ENCODE data around the gene IL17RD.
A peak's percentile ranks its signal among the peaks of the same experiment; 100 is the strongest.
"Not testable (repeated sequence)": the region's sequence is repeated elsewhere in the genome, so short reads cannot be mapped to it uniquely, and the experiment has no call there.

Gene IL17RD

GRCh38 chr3:57091521-57092273 lies 73.5 kb downstream of the IL17RD start:
- DNase-seq = no peak

- no peak for DNase-seq
Observed at GRCh38 chr3:57089043-57089442, 76.1 kb downstream of the IL17RD start.

DNA sequence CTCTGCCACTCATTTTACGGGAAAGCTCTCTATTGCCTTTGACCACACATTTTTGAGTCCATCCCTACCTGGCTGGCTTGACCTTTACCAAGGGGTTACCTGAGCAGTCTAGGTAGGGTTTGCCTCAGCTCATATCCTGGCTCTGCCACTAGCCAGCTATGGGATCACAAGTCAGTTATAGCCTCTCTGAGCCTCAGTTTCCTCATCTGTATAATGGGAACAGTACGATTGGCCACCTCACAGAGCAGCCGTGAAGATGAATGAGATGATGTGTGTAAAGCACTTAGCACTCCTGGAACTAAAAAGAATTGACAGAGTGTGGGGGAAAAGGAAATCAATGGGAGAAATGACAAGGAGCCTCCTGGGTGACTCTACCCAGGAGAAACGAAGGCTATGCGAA lies 76.7 kb downstream of the IL17RD start:
- DNase-seq = no peak

GRCh38 chr3:57087361-57088092 lies 77.6 kb downstream of the IL17RD start:
- DNase-seq = no peak

DNA sequence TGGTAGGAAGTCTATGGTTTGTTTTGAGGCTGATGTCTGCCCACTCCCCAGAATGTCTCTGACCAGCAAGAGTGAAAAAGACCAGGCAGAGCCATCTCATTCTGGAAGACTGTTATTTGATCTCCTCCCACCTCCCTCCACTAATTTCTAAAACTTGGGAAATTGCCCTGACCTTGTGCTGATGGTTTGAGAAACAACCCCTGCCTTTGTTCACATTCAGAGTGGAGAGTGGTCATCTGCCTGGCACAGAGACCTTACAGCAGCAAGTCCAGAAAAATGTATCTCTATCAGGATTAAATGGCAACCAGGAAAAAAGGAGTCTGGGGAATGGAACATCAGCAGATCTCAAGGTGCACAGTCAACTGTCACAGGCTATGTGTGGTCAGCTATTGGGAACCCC lies 79.0 kb downstream of the IL17RD start:
- no peak for DNase-seq

GRCh38 chr3:57085211-57085610 lies 79.9 kb downstream of the IL17RD start:
- no peak for DNase-seq

- not testable (repeated sequence) for DNase-seq
Observed at GRCh38 chr3:57083266-57083995, 81.7 kb downstream of the IL17RD start.

DNA sequence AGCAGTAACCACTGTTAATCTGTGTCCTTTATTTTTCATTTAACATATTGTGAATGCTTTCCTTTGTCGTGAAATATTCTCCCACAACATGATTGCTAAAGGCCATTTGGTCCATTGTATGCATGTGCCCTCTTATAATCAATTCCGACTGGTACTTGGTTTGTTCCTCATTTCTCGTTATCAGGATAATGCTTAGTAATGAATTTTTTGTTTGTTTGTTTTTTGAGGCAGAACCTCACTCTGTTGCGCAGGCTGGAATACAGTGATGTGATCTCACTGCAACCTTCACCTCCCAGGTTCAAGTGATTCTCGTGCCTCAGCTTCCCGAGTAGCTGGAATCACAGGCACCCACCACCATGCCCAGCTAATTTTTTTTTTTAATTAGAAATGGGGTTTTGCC lies 82.7 kb downstream of the IL17RD start:
- no peak for DNase-seq

DNA sequence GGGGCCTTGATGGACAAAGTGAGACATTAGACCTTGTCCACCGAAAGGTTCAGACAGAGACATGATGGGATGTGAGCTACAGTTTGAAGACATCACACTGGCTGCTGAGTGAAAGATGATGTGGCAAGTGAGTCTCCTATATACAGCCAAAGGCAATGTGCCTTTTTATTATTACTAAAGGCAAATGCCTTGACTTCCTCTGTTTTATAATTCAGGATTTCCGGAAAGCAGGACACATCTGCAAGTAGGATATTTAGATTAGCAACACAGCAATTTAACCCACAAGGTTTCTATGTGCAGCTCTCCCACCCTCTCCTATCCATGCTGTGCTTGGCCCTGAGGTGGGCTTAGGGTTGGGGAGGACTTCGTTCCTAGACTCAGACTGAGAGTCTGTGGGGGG lies 84.0 kb downstream of the IL17RD start:
- no peak for DNase-seq

- DNase-seq = no peak
Observed at GRCh38 chr3:57080171-57080570, 85.0 kb downstream of the IL17RD start.

DNA sequence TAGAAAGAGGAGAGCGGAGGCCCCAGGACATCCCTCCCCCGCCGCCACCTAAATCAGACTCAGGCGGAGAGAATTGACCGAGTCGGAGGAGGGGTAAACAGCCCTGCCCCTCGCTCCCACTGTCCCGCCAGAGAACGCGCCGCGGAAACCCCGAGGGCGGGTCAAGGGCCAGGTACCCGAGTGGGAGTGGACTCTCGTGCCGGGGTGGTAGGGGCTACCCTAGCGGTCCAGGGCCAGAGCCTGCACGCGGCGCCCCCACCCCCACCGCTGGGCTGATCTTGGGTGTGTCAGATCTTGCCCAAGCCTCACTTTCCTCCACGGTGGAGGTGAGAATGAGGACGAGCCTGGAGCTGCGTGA lies 85.7 kb downstream of the IL17RD start:
- no peak for DNase-seq

GRCh38 chr3:57078635-57079473 lies 86.3 kb downstream of the IL17RD start:
- DNase-seq = no peak

GRCh38 chr3:57078344-57078634 lies 86.9 kb downstream of the IL17RD start:
- peak; percentile 12 to 27 for DNase-seq

GRCh38 chr3:57077630-57078343 lies 87.4 kb downstream of the IL17RD start:
- no peak for DNase-seq

GRCh38 chr3:57076422-57076951 lies 88.7 kb downstream of the IL17RD start:
- no peak for DNase-seq

DNA sequence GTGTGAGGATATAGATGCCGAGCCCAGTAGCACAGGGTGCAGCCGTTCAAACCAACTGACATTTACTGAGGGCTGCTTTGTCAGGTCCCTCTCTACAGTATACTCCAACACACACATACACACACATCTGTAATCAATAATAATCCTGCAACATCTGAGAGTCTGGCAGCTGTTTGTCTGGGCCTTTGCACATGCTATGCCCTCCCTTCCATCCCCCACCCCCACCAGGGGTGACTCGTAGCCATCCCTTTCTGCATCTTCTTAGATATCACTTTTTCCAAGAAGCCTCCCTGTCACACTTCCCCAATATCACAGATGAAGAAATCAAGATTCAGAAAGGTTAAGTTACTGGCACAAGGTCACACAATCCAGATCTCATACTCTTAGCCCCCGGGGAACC lies 91.0 kb downstream of the IL17RD start:
- DNase-seq = no peak

DNA sequence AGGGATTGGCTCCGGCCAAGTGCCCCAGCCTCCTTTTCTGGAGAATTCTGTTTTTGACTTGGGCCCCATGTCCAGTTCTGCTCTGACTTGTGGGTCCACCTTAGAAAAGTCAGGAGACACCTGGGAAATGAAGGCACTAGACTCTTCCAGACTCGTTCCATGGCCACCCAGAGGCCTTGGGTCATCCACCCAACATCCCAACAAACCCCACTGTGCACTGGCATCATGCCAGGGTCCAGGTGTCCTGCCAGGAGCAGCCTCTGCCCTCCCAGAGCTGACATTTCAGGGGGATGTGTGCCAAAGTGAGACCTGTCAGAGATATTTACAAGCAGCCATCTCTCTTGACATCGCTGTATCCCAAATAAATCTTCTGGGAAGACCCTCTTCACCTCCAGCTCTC lies 91.5 kb downstream of the IL17RD start:
- DNase-seq = no peak

DNA sequence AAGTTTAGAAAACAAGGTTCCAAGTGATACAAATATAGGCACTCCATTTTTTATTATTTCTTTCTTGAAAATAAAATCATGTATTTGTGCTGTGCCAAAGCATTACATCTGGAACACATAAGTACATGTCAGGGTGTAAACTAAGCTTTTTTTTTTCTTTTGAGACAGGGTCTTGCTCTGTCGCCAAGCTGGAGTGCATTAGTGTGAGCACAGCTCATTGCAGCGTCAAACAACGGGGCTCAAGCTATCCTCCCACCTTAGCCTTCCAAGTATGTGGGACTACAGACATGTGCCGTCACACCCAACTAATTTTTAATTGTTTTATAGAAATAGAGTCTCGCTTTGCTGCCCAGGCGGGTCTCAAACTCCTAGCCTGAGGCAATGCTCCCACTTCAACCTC lies 95.7 kb downstream of the IL17RD start:
- no peak for DNase-seq

DNA sequence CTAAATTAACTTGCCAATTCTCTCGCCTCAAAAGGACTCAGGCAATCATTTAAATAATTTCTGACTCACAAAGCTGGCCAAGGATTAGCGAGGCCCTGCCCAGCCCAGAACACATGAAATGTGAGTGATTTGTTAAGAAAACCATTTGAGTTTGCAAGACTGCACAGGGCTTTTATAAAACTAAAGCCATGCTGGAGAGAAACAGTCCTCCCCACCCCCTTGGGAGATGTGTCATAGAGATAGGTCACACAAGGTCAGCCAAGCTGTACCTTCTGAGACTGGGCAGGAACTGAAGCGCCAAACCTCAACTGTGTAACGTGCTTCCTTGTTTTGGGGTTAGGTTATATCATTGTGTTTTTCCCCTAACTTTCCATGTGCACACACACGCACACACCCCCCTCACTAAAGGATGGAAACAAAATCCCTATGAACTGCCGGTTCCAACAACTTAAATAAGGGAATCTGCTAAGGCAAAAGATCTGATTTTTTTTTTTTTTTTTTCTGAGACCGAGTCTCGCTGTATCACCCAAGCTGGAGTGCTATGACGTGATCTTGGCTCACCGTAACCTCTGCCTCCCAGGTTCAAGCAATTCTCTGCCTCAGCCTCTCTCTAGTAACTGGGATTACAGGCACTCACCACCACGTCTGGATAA lies 96.6 kb downstream of the IL17RD start:
- DNase-seq = peak in 1 of 2 donors; percentile 77

DNA sequence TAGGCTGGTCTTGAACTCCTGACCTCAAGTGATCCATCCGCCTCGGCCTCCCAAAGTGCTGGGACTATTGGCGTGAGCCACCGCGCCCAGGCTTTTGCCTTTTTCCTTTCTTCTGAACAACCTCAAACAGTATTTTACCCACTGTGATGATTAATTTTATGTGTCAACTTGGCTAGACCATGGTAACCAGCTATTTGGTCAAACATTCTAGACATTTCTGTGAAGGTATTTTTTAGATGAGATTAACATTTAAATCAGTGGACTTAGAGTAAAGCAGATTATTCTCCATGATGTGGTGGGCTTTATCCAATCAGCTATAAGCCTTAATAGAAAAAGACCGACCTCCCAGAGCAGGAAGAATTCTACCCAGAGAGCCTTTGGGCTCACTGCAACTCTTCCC lies 98.7 kb downstream of the IL17RD start:
- DNase-seq = no peak

DNA sequence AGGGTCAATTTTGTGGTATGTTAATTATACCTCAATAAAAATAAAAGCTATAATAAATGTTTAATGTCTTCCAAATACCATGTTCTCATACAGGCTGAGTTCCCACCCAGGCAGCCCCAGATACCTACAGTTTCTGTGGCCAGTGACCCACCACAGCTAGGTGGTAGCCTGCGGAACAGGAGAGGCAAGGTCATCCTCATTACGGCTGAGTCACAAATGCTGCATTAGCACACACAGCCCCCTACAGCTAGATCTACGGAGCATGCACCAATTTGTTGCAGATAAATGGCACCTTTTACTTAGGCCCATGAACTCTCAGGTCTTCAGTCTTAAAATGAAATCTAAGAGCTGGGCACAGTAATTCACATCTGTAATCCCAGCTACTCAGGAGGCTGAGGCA lies 99.6 kb downstream of the IL17RD start:
- DNase-seq = no peak

DNA sequence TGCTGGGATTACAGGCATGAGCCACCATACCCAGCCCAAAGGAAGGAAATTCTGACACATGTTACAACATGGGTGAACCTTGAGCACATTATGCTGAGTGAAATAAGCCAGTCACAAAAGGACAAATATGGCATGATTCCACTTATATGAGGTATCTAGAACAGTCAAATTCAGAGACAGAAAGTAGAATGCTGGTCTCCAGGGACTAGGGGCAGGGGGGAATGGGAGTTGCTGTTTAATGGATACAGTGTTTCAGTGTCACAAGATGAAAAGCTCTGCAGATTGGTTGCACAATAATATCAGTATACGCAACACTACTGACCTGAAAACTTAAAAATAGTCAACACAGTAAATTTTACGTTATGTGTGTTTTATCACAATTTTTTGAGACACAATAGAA lies 100.6 kb downstream of the IL17RD start:
- no peak for DNase-seq
